Calu3 (cell line): ENCODE measurements around the gene LIN9. TPM values are rescaled to one million over a fixed set of nuclear protein-coding genes. Genes with fewer than 3 reads are reported as not detected.

ENCODE experiments used
- BruUV-seq: library from RNA; stranded (reverse); fragments of 400-500 nt; replicated peaks from 2 replicates; lab custom pipeline; 2021; lab: Mats Ljungman, UMichigan
- CTCF ChIA-PET: fragments of 300-600 bp; sonication (Branson Sonifier 250); formaldehyde crosslinking; loops from one replicate; lab custom pipeline; 2022; ENCODE audit warnings: antibody characterized with exemption; lab: Charles Lee
- DNase-seq: peaks from one replicate; pipeline ENCODE4 v3.0.0; 2022
- H3K27ac Mint-ChIP-seq: one replicate; pipeline ENCODE4 v1.8.0; 2022; ENCODE audit warnings: mixed read lengths; ENCODE audit not compliant: unreplicated experiment
- H3K27me3 Mint-ChIP-seq: one replicate; pipeline ENCODE4 v1.8.0; 2022; ENCODE audit warnings: mixed read lengths; ENCODE audit not compliant: unreplicated experiment
- H3K36me3 Mint-ChIP-seq: one replicate; pipeline ENCODE4 v1.8.0; 2022; ENCODE audit warnings: mild to moderate bottlenecking, moderate library complexity, mixed read lengths; ENCODE audit not compliant: insufficient read depth, unreplicated experiment
- H3K4me1 Mint-ChIP-seq: one replicate; pipeline ENCODE4 v1.8.0; 2022; ENCODE audit warnings: mild to moderate bottlenecking, low read depth, mixed read lengths; ENCODE audit not compliant: unreplicated experiment
- H3K4me3 Mint-ChIP-seq: one replicate; pipeline ENCODE4 v1.8.0; 2022; ENCODE audit warnings: mild to moderate bottlenecking, low read depth, moderate library complexity, mixed read lengths; ENCODE audit not compliant: unreplicated experiment
- H3K9me3 Mint-ChIP-seq: one replicate; pipeline ENCODE4 v1.8.0; 2022; ENCODE audit warnings: low read depth, mixed read lengths; ENCODE audit not compliant: unreplicated experiment
- CTCF ChIP-seq: fragments of 200-600 bp; IDR thresholded peaks from one replicate; pipeline ENCODE4 v1.8.0; 2022; ENCODE audit warnings: antibody characterized with exemption; ENCODE audit not compliant: unreplicated experiment
- intact Hi-C: fragments of 100-400 bp; cut with micrococcal nuclease; formaldehyde crosslinking; loops from one replicate; pipeline ENCODE4 v1.10.0; 2022; ENCODE audit not compliant: unreplicated experiment
- total RNA-seq: library from RNA; stranded (reverse); gene quantifications from 2 replicates; pipeline ENCODE4 v1.2.3, GENCODE V29; 2022

Gene LIN9
- total RNA-seq, 1 experiment from 2014 or later, result 14.3 TPM

GRCh38 chr1:226287587-226287986 is 21.4 kb downstream of the LIN9 start:
- intact Hi-C loops, result no loop called here
- Mint-ChIP-seq H3K27me3 (no peaks in the 10 kb centered on the region), H3K4me3 (no peak overlapping the region), H3K9me3 (no peaks in the 10 kb centered on the region), H3K27ac (no peak overlapping the region), H3K36me3 (peaks cover 6% of the 10 kb centered on the region), H3K4me1 (no peaks in the 10 kb centered on the region)
- CTCF ChIA-PET, result no interaction called here
- no peak for TF ChIP-seq CTCF
- no peak for DNase-seq
- BruUV-seq, result no TSS peak

GRCh38 chr1:226281058-226281457 is 27.9 kb downstream of the LIN9 start:
- CTCF ChIA-PET, result no interaction called here
- no peak for TF ChIP-seq CTCF

GRCh38 chr1:226279498-226279897 is 29.5 kb downstream of the LIN9 start:
- BruUV-seq, result no TSS peak
- Mint-ChIP-seq H3K4me3 (no peak overlapping the region), H3K27me3 (no peaks in the 10 kb centered on the region), H3K9me3 (no peaks in the 10 kb centered on the region), H3K36me3 (peaks cover 17% of the 10 kb centered on the region), H3K27ac (no peak overlapping the region), H3K4me1 (no peaks in the 10 kb centered on the region)
- intact Hi-C loops, result no loop called here
- DNase-seq, result no peak
- no peak for TF ChIP-seq CTCF
- CTCF ChIA-PET, result interaction anchor here (0.6 to 0.8 kb wide), 3 partner anchors 11 to 28 kb away, joined by 3 to 6 read pairs (median 5); no protein-coding TSS in a partner anchor

More at GRCh38 chr1:226281058-226281457, 27.9 kb downstream of the LIN9 start:
- Mint-ChIP-seq H3K27me3 (no peaks in the 10 kb centered on the region), H3K9me3 (no peaks in the 10 kb centered on the region), H3K4me3 (no peak overlapping the region), H3K4me1 (no peaks in the 10 kb centered on the region), H3K36me3 (peaks cover 13% of the 10 kb centered on the region), H3K27ac (no peak overlapping the region)
- BruUV-seq, result no TSS peak
- DNase-seq, result no peak
- intact Hi-C loops, result loop anchor here (5.0 kb wide), 1 partner anchor 49 kb away; no protein-coding TSS in a partner anchor

GRCh38 chr1:226277897-226278296 is 31.1 kb downstream of the LIN9 start:
- no peaks in the 10 kb centered on the region for H3K4me1 Mint-ChIP-seq
- no peaks in the 10 kb centered on the region for H3K9me3 Mint-ChIP-seq
- CTCF ChIA-PET, result no interaction called here
- no peak for DNase-seq
- no peak for TF ChIP-seq CTCF
- H3K27me3 Mint-ChIP-seq, result no peaks in the 10 kb centered on the region
- H3K4me3 Mint-ChIP-seq, result no peak overlapping the region
- BruUV-seq, result no TSS peak
- no peak overlapping the region for H3K27ac Mint-ChIP-seq
- intact Hi-C loops, result no loop called here
- peaks cover 18% of the 10 kb centered on the region for H3K36me3 Mint-ChIP-seq
